ENCODE results near the gene HOOK1.

HOOK1 gene

GRCh38 chr1:59814901-59815825 is at the start of gene HOOK1:
HOOK1 (plus strand) TSS chr1:59814949; CDS start chr1:59815118, 169 bp downstream.
- FAIRE-seq (no peak), DNase-seq (ENCODE audit: insufficient read length, low spot score) (no peak)

GRCh38 chr1:59765011-59765730 is 49.6 kb upstream of the HOOK1 start:
- DNase-seq (ENCODE audit: insufficient read length, low spot score) (no peak), FAIRE-seq (no peak)

GRCh38 chr1:59766227-59766855 is 48.4 kb upstream of the HOOK1 start:
- DNase-seq (ENCODE audit: insufficient read length, low spot score): no peak
- FAIRE-seq: no peak

- DNase-seq (ENCODE audit: insufficient read length, low spot score): no peak
- FAIRE-seq: no peak
Observed at GRCh38 chr1:59767119-59767518, 47.6 kb upstream of the HOOK1 start.

- no peak for DNase-seq (ENCODE audit: insufficient read length, low spot score)
- FAIRE-seq: no peak
Observed at GRCh38 chr1:59768792-59769735, 45.7 kb upstream of the HOOK1 start.

- FAIRE-seq: no peak
- DNase-seq (ENCODE audit: insufficient read length, low spot score): no peak
Observed at GRCh38 chr1:59769736-59770095, 45.0 kb upstream of the HOOK1 start.

- FAIRE-seq: no peak
- no peak for DNase-seq (ENCODE audit: insufficient read length, low spot score)
Observed at GRCh38 chr1:59771361-59771760, 43.4 kb upstream of the HOOK1 start.

GRCh38 chr1:59775480-59775879 is 39.3 kb upstream of the HOOK1 start:
- no peak for DNase-seq (ENCODE audit: insufficient read length, low spot score)
- no peak for FAIRE-seq

- no peak for FAIRE-seq
- no peak for DNase-seq (ENCODE audit: insufficient read length, low spot score)
Observed at GRCh38 chr1:59776960-59777852, 37.5 kb upstream of the HOOK1 start.

- FAIRE-seq (no peak), DNase-seq (ENCODE audit: insufficient read length, low spot score) (no peak)
Observed at GRCh38 chr1:59779949-59780348, 34.8 kb upstream of the HOOK1 start.

GRCh38 chr1:59788825-59789224 is 25.9 kb upstream of the HOOK1 start:
- FAIRE-seq (no peak), DNase-seq (ENCODE audit: insufficient read length, low spot score) (no peak)

GRCh38 chr1:59798600-59798999 is 16.1 kb upstream of the HOOK1 start:
- no peak for FAIRE-seq
- no peak for DNase-seq (ENCODE audit: insufficient read length, low spot score)

GRCh38 chr1:59803458-59804038 is 11.2 kb upstream of the HOOK1 start:
- DNase-seq (ENCODE audit: insufficient read length, low spot score) (no peak), FAIRE-seq (no peak)

GRCh38 chr1:59804301-59804700 is 10.4 kb upstream of the HOOK1 start:
- DNase-seq (ENCODE audit: insufficient read length, low spot score) (no peak), FAIRE-seq (no peak)

- FAIRE-seq (no peak), DNase-seq (ENCODE audit: insufficient read length, low spot score) (no peak)
Observed at GRCh38 chr1:59805554-59805953, 9.2 kb upstream of the HOOK1 start.

GRCh38 chr1:59814180-59814900 is 409 bp upstream of the HOOK1 start:
- FAIRE-seq (no peak), DNase-seq (ENCODE audit: insufficient read length, low spot score) (no peak)

GRCh38 chr1:59815892-59816291 is 1.1 kb downstream of the HOOK1 start:
- DNase-seq (ENCODE audit: insufficient read length, low spot score) (no peak), FAIRE-seq (no peak)

- FAIRE-seq: no peak
Observed at GRCh38 chr1:59816318-59816878, 1.6 kb downstream of the HOOK1 start.

More at GRCh38 chr1:59816318-59816878, 1.6 kb downstream of the HOOK1 start:
- no peak for DNase-seq (ENCODE audit: insufficient read length, low spot score)
